IPS-18c (cell line): ENCODE measurements around the gene PHF2.

Experiments
- H3K4me3 ChIP-seq: 2 replicates; pipeline ENCODE4 v1.7.0; 2013; ENCODE audit warnings: low read depth, mild to moderate bottlenecking, low read length, moderate library complexity; ENCODE audit not compliant: insufficient read depth
- H3K9me3 ChIP-seq: one replicate; pipeline ENCODE4 v1.6.1; 2013; ENCODE audit warnings: mild to moderate bottlenecking, low read length, moderate library complexity; ENCODE audit not compliant: control insufficient read depth, insufficient read depth

The PHF2 gene

DNA sequence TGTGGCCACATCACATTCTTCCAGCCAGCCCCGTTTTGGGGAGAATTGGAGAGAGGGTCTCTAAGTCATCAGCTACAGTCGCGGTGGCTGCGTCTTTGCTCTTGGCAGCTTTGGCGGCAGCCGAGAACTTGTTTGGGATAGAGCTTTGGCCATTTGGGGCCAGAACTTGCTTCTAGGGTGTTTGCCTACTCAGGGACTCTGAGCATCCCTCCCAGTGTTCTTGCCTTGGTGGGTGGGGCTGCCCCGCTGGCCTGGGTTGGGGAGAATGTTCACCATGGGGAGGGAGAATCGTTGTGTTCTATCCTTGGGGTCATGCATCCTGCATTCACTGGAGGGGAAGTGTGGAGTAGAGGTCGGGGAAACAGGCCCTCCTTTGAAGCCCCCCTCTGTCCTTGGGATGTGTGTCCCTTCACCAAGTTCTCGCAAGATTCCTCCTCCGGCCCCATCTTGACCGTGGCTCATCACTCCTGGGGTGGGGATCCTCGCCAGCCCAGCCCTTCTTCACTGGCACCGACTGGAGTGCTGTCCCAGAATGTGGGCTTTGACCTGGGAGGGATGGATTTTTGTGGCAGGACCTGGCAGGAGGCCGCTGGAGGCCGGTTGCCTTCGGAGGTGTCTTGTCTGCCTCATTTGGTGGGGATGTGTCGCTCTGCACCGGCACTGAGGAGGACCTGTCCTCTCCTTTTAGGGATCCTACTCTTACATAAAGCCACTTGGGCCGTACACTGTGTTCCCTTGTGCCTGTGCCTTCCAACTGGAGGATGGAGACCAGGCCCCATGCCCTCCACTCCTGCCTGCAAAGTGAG is 3.5 kb downstream of the PHF2 start:
- H3K9me3 ChIP-seq = peaks cover 3% of the 10 kb centered on the region
- H3K4me3 ChIP-seq = no peak overlapping the region

GRCh38 chr9:93580654-93581380 is 4.4 kb downstream of the PHF2 start:
- H3K4me3 ChIP-seq = no peak overlapping the region
- H3K9me3 ChIP-seq = no peaks in the 10 kb centered on the region

GRCh38 chr9:93582115-93582514 is 5.7 kb downstream of the PHF2 start:
- H3K4me3 ChIP-seq = no peak overlapping the region
- H3K9me3 ChIP-seq = no peaks in the 10 kb centered on the region

GRCh38 chr9:93582550-93582949 is 6.2 kb downstream of the PHF2 start:
- Histone ChIP-seq H3K4me3 (no peak overlapping the region), H3K9me3 (no peaks in the 10 kb centered on the region)

- H3K4me3 ChIP-seq = no peak overlapping the region
- no peaks in the 10 kb centered on the region for H3K9me3 ChIP-seq
Observed at GRCh38 chr9:93585259-93585658, 8.9 kb downstream of the PHF2 start.

DNA sequence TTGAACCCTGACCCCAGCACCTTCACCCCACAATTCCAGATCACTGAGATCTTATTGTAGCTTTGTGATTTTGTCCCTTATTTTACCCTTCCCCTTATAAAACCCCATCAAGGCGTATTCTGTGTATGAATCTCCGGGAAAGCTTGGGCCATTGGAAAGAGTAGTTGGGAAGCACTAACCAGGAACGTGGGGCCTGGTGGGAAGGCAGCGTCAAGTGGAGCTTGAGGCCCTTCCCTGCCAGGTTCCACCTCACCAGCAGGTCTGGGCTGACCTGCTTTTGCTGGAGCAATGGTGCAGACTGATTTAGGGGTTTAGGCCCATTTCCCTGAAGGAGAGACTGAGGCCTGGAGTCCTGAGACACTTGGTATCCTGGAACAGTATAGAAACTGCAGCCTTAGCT is 9.3 kb downstream of the PHF2 start:
- no peak overlapping the region for H3K4me3 ChIP-seq
- H3K9me3 ChIP-seq = no peaks in the 10 kb centered on the region

- H3K4me3 ChIP-seq = no peak overlapping the region
- H3K9me3 ChIP-seq = no peaks in the 10 kb centered on the region
Observed at GRCh38 chr9:93586290-93587057, 10.1 kb downstream of the PHF2 start.

GRCh38 chr9:93587284-93587650 is 10.9 kb downstream of the PHF2 start:
- H3K9me3 ChIP-seq = no peaks in the 10 kb centered on the region
- no peak overlapping the region for H3K4me3 ChIP-seq

DNA sequence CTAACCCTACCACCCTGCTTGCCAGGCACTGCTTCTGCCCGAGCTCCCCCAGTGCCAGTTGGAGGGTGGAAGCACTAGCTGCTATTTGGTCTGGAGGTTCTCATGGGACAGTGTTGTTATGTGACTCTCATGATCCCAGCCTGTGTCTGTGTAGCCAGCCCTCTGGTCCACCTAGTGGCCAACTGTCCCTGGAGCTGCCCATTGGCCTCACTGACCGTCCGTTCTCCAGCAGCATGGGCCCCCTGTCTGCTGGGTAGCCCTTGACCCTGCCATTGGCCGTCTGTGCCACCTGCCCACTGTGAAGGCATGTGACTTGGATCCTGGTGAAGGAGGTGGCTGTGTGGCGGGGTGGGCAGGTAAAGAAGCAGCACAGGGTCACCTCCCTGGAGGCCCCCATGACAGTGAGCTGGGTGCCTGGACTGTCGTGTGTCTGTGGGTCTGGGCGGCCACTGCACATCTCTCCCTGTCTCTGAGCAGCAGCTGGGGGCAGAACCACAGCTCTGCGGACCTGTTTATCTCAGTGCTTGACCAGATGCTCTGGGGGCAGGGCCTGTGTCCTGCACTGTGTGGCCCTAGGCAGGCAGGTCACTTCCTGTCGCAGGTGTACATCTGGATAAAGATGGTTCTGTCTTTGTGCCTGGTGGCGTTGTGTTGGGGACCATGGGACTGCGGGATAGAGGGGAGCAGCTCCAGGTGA is 11.4 kb downstream of the PHF2 start:
- Histone ChIP-seq H3K9me3 (no peaks in the 10 kb centered on the region), H3K4me3 (no peak overlapping the region)

DNA sequence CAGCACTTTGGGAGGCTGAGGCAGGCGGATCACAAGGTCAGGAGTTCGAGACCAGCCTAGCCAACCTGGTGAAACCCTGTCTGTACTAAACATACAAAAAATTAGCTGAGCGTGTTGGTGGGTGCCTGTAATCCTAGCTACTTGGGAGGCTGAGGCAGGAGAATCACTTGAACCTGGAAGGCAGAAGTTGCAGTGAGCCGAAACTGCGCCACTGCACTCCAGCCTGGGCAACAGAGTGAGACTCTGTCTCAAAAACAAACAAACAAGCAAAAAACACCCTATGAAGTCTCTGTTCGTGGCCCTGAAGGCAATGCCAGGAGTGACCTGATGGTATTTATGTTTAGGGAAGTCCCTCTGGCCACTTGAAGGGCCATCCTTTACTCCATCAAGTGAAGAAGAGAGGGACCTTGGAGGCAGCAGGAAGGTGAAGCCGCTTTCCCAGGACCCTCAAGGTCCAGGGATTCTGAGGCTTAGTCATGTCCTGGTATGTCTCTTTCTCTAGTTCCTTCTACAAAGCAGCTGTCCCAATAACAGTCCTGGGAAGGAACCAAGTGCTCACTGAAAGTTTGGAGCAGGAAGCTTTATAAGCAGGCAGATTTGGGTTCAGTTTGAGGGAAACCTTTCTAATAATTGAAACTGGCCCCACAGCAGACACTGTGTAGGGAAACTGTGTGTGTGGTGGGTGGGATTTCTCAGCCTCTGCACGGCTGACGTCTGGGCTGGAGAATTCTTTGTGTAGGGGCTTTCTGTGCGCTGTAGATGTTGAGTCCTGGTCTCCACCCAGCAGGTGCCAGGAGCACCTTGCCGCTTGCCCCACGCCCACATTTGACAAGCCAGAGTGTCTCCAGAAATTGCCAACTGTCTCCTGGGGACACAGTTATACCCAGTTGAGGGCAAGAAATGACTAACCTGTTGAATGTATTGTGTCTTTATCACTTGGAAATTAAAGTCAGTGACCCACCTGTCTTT is 12.5 kb downstream of the PHF2 start:
- Histone ChIP-seq H3K9me3 (no peaks in the 10 kb centered on the region), H3K4me3 (no peak overlapping the region)

GRCh38 chr9:93589688-93590087 is 13.3 kb downstream of the PHF2 start:
- no peak overlapping the region for H3K4me3 ChIP-seq

DNA sequence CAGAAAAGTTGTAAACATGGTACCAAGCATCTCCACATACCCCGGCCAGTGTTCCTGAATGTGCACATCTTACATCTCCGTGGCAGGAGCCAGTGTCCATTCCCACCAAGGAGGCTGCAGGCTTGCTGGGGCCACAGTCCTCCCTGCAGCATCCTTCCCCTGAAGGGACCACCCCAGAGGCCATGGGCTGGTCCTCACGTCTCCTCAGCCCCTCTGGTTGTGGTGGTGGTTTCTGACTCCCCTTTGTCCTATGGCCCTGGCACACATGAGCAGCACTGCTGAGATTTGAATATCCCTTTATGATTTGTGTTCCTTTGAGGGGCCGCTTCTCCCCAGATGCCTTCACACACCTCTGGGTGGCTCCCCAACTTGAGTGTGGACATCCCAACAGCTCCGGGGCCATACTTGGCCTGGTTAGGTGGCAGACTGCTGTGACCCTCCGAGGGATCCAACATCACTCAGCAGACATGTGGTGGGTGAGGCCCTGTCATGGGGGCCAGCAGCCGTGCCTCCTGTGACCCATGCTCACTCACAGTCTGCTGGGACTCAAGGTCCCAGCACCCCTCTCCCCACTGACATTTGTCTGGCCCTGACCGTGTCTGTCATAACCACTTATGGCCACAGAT is 14.3 kb downstream of the PHF2 start:
- Histone ChIP-seq H3K4me3 (no peak overlapping the region), H3K9me3 (no peaks in the 10 kb centered on the region)

More at GRCh38 chr9:93589688-93590087, 13.3 kb downstream of the PHF2 start:
- H3K9me3 ChIP-seq = no peaks in the 10 kb centered on the region

- Histone ChIP-seq H3K4me3 (no peak overlapping the region), H3K9me3 (no peaks in the 10 kb centered on the region)
Observed at GRCh38 chr9:93591301-93592007, 15.1 kb downstream of the PHF2 start.

- no peak overlapping the region for H3K4me3 ChIP-seq
Observed at GRCh38 chr9:93592008-93592642, 15.7 kb downstream of the PHF2 start.

DNA sequence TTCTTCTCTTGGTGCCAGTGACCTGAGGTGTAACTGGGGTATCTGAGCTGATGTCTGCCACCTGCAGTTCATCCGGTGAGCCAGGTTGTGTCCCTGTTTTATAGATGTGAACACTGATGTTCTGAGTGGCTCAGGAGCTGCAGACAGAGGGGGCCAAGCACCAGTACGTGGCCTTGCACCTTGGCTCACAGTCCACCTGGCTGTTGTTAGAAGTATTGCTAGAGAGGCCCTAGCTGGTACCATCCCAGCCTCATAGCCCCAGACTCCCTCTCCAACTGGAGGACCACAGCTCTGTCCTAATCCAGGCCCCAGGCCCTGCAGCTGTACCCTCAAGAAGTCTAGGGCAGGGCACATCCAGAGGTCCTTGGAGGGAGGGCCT is 16.2 kb downstream of the PHF2 start:
- Histone ChIP-seq H3K4me3 (no peak overlapping the region), H3K9me3 (no peaks in the 10 kb centered on the region)

More at GRCh38 chr9:93592008-93592642, 15.7 kb downstream of the PHF2 start:
- no peaks in the 10 kb centered on the region for H3K9me3 ChIP-seq
